GM19043 (cell line): ENCODE data around the gene PLB1.
A peak's percentile ranks its signal among the peaks of the same experiment; 100 is the strongest.

Experiments used
- ATAC-seq: cut with Tn5 transposase; IDR thresholded peaks from one replicate; pipeline ENCODE4 v1.9.1; 2021; ENCODE audit warnings: low read depth; ENCODE audit not compliant: unreplicated experiment

The PLB1 gene

DNA sequence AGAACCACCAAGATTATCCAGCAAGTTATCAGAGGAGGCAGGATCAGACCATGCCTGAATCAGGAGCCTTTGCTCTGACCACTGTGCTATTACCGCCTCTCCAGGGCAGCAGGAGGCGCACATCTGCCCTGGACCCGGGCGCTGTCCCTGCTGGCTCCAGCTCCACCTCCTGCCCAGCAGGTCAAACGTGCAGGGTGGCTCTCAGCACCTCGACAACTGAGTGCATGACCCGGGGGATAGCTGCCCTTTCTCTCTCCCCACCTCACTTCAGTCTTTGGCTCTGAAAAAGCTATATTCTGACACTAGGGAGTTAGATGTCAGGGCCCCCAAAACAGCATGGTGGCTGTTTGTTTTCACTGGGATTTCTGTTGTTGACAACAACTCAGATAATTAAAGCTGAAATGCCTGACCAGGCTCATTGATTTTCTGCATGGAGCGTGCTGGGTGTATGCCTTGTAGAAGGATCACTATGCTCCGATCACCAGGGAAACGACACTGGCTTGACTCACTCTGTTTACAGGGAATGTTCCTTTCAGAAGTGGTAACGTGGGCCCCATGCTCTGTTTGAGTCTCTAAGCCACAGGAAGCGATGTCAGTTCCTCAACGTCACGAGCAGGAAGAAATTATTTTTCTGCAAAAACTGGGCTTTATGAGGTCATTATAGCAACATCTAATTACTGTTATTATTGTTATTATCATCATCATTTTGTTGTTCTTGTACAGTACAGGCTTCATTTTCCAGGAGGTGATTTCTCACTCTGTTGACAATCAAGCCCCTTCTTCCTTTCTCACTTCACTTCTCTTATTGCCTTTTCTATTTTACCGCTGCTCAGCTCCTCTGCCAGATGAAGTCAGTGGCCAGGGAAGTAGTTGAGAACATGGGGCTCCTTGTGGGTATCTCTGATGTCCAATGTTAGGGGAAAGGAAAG is 125.6 kb downstream of the PLB1 start:
- no peak for ATAC-seq

DNA sequence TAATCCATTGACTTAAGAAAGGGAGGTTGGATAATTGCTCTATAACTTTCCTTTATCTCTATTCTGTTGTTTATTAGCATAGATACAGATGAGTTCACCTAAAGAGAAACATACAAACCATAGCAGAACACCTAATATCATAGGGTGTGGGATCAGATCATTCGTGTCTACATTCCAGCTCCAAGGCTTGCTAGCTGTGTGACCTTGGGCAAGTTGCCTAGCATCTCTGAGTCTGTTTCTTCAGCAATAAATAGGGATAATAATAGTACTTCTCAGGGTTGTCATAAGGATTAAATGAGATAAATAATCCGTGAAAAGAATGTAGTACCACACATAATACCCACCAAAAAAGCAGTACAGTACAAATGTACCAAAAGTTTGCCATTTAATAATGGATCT is 126.2 kb downstream of the PLB1 start:
- no peak for ATAC-seq

DNA sequence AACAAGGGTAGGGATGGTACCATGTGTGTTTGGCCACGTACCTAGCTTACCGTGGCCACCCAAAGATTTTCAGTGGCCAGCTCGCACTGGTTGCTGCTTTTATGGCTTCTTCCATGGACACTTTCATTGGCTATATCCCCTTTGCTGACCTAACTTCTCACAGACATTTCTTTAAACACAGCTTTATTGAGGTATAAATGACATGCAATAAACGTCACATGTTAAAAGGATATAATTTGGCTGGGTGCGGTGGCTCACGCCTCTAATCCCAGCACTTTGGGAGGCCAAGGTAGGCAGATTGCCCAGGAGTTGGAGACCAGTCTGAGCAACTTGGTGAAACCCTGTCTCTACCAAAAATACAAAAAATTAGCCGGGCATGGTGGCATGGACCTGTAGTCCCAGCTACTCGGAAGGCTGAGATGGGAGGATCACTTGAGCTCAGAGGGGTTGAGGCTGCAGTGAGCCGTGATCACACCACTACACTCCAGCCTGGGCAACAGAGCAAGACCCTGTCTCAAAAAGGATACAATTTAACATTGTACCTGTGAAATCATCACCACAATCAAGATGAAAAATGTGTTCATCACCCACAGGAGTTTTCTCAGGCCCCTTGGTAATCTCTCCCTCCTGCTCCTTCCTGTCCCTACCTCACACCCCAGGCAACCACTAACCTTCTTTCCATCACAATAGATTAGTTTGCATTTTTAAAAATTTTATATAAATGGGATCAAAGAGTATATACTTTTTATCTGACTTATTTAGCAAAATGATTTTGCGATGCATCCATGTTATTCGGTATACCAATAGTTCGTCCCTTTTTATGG is 127.9 kb downstream of the PLB1 start:
- ATAC-seq = no peak

- no peak for ATAC-seq
These were observed 128.6 kb downstream of the PLB1 start for GRCh38 chr2:28624436-28624792.

DNA sequence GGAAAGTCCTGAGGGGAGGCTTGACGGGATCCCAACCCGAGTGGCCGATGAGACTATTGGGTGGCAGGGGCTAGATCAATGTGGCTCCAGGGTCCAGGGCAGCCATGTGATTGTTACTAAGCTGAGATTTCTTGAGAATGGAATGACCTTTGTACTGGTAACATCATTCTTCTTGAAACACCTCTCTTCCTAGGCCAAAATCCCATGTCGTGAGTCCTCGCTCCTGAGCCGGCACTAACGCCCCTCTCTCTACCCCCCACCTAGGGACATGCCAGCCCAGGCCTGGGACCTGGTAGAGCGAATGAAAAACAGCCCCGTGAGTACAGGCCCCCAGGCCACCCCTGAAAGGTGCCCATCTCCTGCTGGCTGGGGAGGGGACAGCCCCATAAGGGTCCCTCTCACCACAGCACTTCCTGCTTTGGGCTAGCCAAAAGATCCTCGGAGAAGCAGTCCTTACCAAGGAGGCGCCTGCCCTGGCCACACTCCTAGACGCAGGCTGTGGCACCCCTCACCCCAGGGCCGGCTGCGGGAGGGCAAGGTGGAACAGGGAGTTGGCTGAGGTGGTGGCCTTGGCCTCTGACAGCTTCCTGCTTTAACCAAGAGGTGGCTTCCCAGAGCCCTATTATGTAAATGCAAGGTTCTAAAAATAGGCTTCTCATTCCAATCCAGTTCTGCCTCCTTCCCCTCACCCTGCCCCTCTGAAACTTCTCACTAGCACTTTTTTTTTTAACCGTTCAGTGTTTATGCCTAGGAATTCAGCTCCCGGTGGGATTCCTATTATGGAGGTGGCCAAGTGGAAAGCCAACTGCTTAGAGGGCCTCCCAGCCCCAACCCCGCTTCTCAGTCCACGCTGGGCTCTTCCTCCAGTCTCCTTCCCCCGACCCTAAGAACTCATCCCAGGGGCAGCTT is 129.2 kb downstream of the PLB1 start:
- peak; percentile 54 for ATAC-seq

GRCh38 chr2:28626376-28626775 is 130.5 kb downstream of the PLB1 start:
- no peak for ATAC-seq

- no peak for ATAC-seq
These were observed 131.1 kb downstream of the PLB1 start for GRCh38 chr2:28626891-28627421.

GRCh38 chr2:28627722-28628480 is 132.0 kb downstream of the PLB1 start:
- ATAC-seq = no peak

DNA sequence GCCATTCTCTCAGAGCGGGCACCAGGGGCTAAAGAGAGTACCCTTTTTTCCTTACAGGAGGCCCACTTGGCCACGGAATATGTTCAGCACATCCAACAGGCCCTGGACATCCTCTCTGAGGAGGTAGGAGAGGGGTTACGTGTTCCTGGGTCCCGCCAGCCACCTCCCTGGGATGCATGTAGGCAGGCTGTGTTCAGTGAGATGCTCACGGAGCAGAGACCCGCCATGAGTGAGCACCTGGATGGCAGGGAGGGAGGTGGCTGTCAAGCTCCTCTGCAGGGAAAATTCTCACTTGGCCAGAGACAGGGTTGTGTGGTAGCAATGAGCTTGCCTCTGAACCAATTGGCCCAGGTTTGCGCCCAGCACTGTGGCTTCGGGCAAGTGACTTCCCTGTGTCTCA is 132.6 kb downstream of the PLB1 start:
- no peak for ATAC-seq

GRCh38 chr2:28628987-28629386 is 133.1 kb downstream of the PLB1 start:
- ATAC-seq = no peak

DNA sequence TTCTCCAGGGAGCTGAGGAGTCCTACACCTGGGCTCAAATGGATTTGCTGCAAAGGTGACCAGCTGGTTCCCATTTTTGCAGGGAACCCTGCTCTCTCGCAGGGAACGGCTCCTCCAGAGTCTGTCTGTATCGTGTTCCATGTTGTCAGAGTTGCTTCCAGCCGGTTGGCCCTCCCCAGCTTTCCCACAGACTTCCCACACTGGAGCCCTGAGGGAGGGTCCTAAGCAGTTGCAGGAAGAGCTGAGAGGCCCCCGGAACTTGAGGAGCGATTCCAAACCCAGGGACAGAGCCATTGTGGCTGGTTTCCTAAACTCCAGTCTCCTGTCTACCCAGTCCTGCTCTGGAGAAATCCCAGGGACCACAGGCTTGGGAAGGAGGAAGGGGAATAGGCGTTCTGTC is 134.1 kb downstream of the PLB1 start:
- no peak for ATAC-seq

DNA sequence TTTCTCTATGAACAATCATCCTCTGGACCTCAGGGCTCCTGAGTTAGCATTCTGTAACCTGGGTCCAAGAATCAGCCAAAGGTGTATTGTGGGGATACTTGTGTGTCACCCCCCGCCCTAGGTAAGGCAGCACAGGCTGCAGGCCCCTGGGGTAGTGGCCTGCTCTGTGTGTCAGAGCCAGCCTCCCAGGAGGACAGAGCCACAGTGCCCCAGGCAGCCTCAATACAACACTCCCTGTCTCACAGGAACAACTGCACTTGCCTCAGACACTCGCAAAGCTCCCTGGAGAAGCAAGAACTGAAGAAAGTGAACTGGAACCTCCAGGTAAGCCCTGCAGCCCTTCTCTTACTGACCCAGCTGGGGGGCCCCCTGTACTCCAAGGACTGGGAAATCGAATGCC is 134.5 kb downstream of the PLB1 start:
- ATAC-seq = no peak

GRCh38 chr2:28631514-28632206 is 135.8 kb downstream of the PLB1 start:
- no peak for ATAC-seq

GRCh38 chr2:28632791-28633190 is 136.9 kb downstream of the PLB1 start:
- ATAC-seq = no peak

DNA sequence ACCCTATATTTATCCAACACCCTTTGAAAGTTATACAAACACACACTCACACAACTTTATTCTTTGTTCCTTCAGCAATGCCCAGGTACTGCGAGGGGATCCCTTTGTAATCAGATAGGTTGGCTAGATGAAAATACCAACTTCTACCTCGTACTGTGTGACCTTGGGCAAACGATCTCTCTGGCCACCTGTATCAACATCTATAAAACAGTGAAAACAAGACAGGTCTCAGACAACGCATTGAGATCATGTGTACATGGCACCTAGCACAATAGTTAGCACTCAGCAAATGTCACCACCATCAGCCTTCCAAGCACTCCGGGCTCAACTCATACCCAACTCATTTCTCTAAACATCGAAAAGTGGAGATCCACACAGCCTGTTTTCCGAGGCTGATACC is 137.3 kb downstream of the PLB1 start:
- no peak for ATAC-seq

- ATAC-seq = no peak
These were observed 137.9 kb downstream of the PLB1 start for GRCh38 chr2:28633746-28634145.

DNA sequence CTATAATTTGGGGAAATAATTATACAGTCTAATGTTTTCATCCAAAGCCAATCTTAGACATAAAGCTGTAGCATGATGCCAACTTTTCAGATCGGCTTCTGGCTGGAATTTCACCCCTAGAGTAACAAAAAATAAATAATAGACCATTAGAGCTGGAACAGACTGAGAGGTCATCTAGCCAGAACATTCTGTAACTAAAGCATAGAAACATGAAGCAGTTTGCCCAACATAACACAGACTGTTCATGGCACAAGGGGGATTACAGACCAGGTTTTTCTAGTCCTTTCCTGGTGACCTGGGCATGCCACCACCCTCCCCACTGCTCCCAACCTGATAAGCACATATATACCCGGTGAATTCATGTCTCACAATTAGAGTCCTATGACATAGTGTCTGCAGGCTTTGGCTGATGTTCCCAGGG is 139.3 kb downstream of the PLB1 start:
- ATAC-seq = no peak

- ATAC-seq = no peak
These were observed 140.6 kb downstream of the PLB1 start for GRCh38 chr2:28636491-28636890.
